HUES48 (cell line): ENCODE results near the gene PLPPR1.

Experiments used
- H3K27ac ChIP-seq: one replicate; pipeline ENCODE4 v1.7.0; 2013; ENCODE audit warnings: low read depth, low read length, inconsistent platforms
- H3K27me3 ChIP-seq: 2 replicates; pipeline ENCODE4 v1.6.1; 2013; ENCODE audit warnings: mild to moderate bottlenecking, low read length; ENCODE audit not compliant: control insufficient read depth, insufficient read depth
- H3K36me3 ChIP-seq: 2 replicates; pipeline ENCODE4 v1.6.1; 2013; ENCODE audit warnings: low read length; ENCODE audit not compliant: control insufficient read depth, insufficient read depth
- H3K4me1 ChIP-seq: 2 replicates; pipeline ENCODE4 v1.6.1; 2013; ENCODE audit warnings: mild to moderate bottlenecking, low read length; ENCODE audit not compliant: control insufficient read depth, insufficient read depth
- H3K4me3 ChIP-seq: 2 replicates; pipeline ENCODE4 v1.5.1; 2013; ENCODE audit warnings: mild to moderate bottlenecking, low read depth, low read length
- H3K9ac ChIP-seq: 2 replicates; pipeline ENCODE4 v1.6.1; 2013; ENCODE audit warnings: mild to moderate bottlenecking, low read depth, low read length, moderate library complexity
- H3K9me3 ChIP-seq: 2 replicates; pipeline ENCODE4 v1.6.1; 2013; ENCODE audit warnings: low read length; ENCODE audit not compliant: control insufficient read depth, insufficient read depth

The PLPPR1 gene

DNA sequence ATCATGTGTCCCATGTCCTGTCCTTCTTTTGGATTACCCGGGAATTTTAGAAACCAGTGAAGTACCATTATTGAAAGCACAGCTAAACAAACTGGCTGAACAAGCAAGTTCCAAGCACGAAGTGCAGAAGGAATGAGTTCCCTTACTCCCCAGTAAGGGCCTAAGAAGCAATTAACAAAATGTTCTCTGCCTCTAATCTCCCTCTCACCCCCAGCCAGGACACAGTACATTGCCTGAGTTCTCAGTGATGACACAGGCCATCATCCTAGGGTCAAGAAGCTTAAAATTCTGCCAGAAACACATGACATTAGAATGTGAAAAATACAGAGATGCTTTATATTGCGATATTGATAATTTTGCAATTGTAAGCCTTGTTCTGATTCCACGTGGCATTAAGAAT lies 118.0 kb downstream of the PLPPR1 start:
- Histone ChIP-seq H3K27me3 (no peaks in the 10 kb centered on the region), H3K9ac (no peak overlapping the region), H3K27ac (no peak overlapping the region), H3K9me3 (peaks cover 12% of the 10 kb centered on the region; the same call in 1 of the 2 replicates), H3K36me3 (no peaks in the 10 kb centered on the region), H3K4me3 (no peak overlapping the region), H3K4me1 (peaks cover 23% of the 10 kb centered on the region)

DNA sequence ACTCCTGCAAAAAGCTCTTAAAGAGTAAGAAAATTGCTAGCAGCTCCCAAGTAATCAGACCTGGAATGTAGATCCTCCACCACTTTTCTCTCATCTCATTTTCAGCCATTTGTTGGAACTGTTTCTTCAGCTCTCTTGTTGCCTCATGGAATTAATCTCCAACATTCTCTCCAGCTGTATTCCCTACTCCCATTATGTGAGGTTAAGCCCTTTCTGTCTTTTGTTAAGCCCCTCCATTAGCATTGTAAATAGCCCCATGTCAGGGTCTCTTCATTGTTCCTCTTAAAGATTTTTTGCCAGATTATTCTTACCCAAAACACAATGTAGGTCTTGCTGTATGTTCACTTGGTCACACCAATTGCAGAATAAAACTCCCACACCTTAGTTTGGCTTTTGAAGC lies 119.8 kb downstream of the PLPPR1 start:
- Histone ChIP-seq H3K9ac (no peak overlapping the region), H3K9me3 (peaks cover 12% of the 10 kb centered on the region; the same call in 1 of the 2 replicates), H3K27ac (peak overlapping the region; percentile 67), H3K27me3 (no peaks in the 10 kb centered on the region), H3K4me3 (no peak overlapping the region), H3K36me3 (no peaks in the 10 kb centered on the region), H3K4me1 (peaks cover 23% of the 10 kb centered on the region)

GRCh38 chr9:101158361-101158760 lies 129.8 kb downstream of the PLPPR1 start:
- no peak overlapping the region for H3K9ac ChIP-seq
- H3K4me3 ChIP-seq: no peak overlapping the region
- no peaks in the 10 kb centered on the region for H3K27me3 ChIP-seq
- peaks cover 7% of the 10 kb centered on the region; the same call in 1 of the 2 replicates for H3K4me1 ChIP-seq
- no peaks in the 10 kb centered on the region for H3K36me3 ChIP-seq
- no peaks in the 10 kb centered on the region for H3K9me3 ChIP-seq
- no peak overlapping the region for H3K27ac ChIP-seq

DNA sequence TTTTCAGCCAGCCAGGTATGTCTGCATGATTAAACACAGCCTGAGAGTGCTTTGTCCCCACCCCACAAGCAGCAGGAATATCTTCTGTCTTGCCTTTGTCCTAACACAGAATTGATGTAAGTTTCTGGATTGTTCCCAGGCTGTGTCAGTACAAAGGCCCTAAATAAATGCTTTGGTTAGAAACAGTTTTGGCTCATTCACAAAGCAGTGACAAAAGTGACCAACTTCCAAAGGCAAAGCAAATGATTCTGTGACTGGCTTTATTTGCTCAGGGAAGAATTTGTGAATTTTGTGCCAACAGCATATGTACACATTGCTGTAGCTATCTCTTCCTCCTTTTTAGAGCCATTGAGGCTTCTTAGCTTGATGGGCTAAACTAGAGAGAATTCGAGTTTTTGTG lies 133.7 kb downstream of the PLPPR1 start:
- Histone ChIP-seq H3K27ac (no peak overlapping the region), H3K27me3 (no peaks in the 10 kb centered on the region), H3K4me3 (no peak overlapping the region), H3K4me1 (peaks cover 10% of the 10 kb centered on the region; the same call in 1 of the 2 replicates), H3K9ac (no peak overlapping the region), H3K36me3 (no peaks in the 10 kb centered on the region), H3K9me3 (no peaks in the 10 kb centered on the region)

- Histone ChIP-seq H3K27me3 (no peaks in the 10 kb centered on the region), H3K27ac (no peak overlapping the region), H3K4me3 (no peak overlapping the region), H3K4me1 (0 out of 2 replicates have a peak, but pooled peaks cover 10% of the 10 kb centered on the region), H3K9ac (no peak overlapping the region), H3K36me3 (no peaks in the 10 kb centered on the region), H3K9me3 (no peaks in the 10 kb centered on the region)
Measured at GRCh38 chr9:101165131-101165530, 136.6 kb downstream of the PLPPR1 start.

- no peaks in the 10 kb centered on the region for H3K27me3 ChIP-seq
- H3K27ac ChIP-seq: peak overlapping the region; percentile 10
- H3K4me1 ChIP-seq: 0 out of 2 replicates have a peak, but pooled peaks cover 10% of the 10 kb centered on the region
- no peaks in the 10 kb centered on the region for H3K36me3 ChIP-seq
- no peak overlapping the region for H3K9ac ChIP-seq
- H3K4me3 ChIP-seq: no peak overlapping the region
- H3K9me3 ChIP-seq: no peaks in the 10 kb centered on the region
Measured at GRCh38 chr9:101167490-101168134, 139.1 kb downstream of the PLPPR1 start.

- Histone ChIP-seq H3K9me3 (no peaks in the 10 kb centered on the region), H3K4me1 (no peaks in the 10 kb centered on the region), H3K36me3 (no peaks in the 10 kb centered on the region), H3K4me3 (no peak overlapping the region), H3K9ac (no peak overlapping the region), H3K27me3 (no peaks in the 10 kb centered on the region), H3K27ac (no peak overlapping the region)
Measured at GRCh38 chr9:101172616-101173015, 144.1 kb downstream of the PLPPR1 start.

- H3K4me3 ChIP-seq: no peak overlapping the region
- H3K36me3 ChIP-seq: no peaks in the 10 kb centered on the region
- H3K9me3 ChIP-seq: no peaks in the 10 kb centered on the region
- H3K4me1 ChIP-seq: no peaks in the 10 kb centered on the region
- no peak overlapping the region for H3K27ac ChIP-seq
- no peak overlapping the region for H3K9ac ChIP-seq
- H3K27me3 ChIP-seq: no peaks in the 10 kb centered on the region
Measured at GRCh38 chr9:101173907-101174306, 145.4 kb downstream of the PLPPR1 start.

DNA sequence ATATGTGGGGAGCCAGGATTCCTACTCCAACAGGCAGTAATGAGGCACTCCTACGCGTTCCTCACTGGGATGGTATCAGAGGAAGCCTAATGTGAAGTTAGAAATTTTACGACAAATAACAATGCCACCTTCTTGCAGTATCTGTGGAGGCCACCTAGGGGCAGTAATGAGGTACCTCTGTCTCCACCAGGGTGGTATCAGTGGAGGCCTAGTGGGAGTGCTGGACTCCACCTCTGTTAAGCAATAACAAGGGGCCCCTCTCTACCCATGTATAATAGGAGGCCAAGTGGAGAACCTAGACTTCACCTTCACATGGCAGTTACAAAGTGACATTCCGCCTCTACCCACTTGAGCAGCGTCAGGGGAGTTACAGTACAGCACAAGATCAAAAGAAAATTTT lies 147.9 kb downstream of the PLPPR1 start:
- no peak overlapping the region for H3K27ac ChIP-seq
- H3K4me1 ChIP-seq: no peaks in the 10 kb centered on the region
- no peaks in the 10 kb centered on the region for H3K36me3 ChIP-seq
- H3K9me3 ChIP-seq: no peaks in the 10 kb centered on the region
- no peak overlapping the region for H3K9ac ChIP-seq
- no peaks in the 10 kb centered on the region for H3K27me3 ChIP-seq
- H3K4me3 ChIP-seq: no peak overlapping the region

DNA sequence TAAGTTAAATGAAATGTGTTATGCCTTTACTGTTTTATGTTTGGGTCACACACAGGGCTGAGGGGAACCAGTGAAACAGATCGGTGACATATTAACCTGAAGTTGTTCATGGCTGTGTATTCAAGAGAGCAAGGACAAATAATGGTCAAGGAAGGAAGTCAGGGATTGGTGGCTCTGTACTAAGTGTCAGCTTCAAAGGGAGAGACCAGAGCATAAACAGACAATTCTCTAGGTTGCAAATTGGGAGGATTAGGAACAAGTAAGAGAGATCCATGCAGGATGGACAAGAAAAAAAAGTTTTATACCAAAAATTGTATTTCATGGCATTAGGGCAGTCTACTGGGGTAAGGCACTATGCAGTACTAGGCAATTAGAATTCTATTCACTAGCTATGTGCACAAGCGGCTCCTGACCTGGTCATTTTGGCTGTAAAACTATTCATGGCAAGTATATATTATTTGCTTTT lies 156.3 kb downstream of the PLPPR1 start:
- H3K27me3 ChIP-seq: no peaks in the 10 kb centered on the region
- H3K4me1 ChIP-seq: no peaks in the 10 kb centered on the region
- H3K9ac ChIP-seq: no peak overlapping the region
- no peak overlapping the region for H3K27ac ChIP-seq
- no peaks in the 10 kb centered on the region for H3K36me3 ChIP-seq
- H3K9me3 ChIP-seq: no peaks in the 10 kb centered on the region
- H3K4me3 ChIP-seq: no peak overlapping the region

- no peaks in the 10 kb centered on the region for H3K27me3 ChIP-seq
- H3K9me3 ChIP-seq: no peaks in the 10 kb centered on the region
- no peak overlapping the region for H3K27ac ChIP-seq
- H3K9ac ChIP-seq: no peak overlapping the region
- H3K36me3 ChIP-seq: no peaks in the 10 kb centered on the region
- H3K4me3 ChIP-seq: no peak overlapping the region
- no peaks in the 10 kb centered on the region for H3K4me1 ChIP-seq
Measured at GRCh38 chr9:101191723-101192122, 163.2 kb downstream of the PLPPR1 start.
